HG02571 (cell line): ENCODE results near the gene TPRN.
"Not testable (repeated sequence)": the region's sequence is repeated elsewhere in the genome, so short reads cannot be mapped to it uniquely, and the experiment has no call there.

Source experiments
- ATAC-seq: cut with Tn5 transposase; IDR thresholded peaks from one replicate; pipeline ENCODE4 v1.9.1; 2021; ENCODE audit warnings: mild to moderate bottlenecking, moderate library complexity; ENCODE audit not compliant: unreplicated experiment

Gene TPRN, protein sequence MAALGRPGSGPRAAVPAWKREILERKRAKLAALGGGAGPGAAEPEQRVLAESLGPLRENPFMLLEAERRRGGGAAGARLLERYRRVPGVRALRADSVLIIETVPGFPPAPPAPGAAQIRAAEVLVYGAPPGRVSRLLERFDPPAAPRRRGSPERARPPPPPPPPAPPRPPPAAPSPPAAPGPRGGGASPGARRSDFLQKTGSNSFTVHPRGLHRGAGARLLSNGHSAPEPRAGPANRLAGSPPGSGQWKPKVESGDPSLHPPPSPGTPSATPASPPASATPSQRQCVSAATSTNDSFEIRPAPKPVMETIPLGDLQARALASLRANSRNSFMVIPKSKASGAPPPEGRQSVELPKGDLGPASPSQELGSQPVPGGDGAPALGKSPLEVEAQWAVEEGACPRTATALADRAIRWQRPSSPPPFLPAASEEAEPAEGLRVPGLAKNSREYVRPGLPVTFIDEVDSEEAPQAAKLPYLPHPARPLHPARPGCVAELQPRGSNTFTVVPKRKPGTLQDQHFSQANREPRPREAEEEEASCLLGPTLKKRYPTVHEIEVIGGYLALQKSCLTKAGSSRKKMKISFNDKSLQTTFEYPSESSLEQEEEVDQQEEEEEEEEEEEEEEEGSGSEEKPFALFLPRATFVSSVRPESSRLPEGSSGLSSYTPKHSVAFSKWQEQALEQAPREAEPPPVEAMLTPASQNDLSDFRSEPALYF

DNA sequence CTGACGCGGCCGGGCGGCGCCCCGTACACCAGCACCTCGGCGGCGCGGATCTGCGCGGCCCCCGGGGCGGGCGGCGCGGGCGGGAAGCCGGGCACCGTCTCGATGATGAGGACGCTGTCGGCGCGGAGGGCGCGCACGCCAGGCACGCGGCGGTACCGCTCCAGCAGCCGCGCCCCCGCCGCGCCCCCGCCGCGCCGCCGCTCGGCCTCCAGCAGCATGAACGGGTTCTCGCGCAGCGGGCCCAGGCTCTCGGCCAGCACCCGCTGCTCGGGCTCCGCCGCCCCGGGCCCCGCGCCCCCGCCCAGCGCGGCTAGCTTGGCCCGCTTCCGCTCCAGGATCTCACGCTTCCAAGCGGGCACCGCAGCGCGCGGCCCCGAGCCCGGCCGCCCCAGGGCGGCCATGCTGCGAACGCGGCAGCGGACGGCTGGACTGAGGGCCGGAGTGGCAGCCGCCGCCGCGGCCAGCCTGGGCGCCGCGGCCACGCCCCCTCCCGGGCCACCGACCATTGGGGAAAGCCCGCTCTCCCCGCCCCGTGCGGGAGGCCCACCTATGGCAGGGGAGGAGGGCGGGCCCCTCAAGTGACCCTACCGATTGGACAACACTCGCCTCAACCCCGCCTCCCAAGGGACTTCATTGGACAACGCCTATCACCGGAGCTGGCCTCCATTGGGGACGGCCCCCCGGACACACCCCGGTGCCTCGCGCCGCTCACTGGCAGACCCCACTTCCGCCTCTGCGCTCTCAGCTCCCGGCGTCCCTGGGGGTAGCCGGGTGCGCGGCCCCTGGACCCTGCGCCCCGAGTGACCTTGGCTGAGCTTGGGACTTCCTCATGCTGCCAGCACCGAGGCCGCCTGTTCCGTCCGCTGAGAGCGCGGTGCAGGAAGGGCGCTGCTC lies at the start of gene TPRN:
TPRN (minus strand) TSS at position 431 of the 894 bp plus-strand sequence; CDS start at position 401, 30 bp downstream.
- ATAC-seq = peak; percentile 83

DNA sequence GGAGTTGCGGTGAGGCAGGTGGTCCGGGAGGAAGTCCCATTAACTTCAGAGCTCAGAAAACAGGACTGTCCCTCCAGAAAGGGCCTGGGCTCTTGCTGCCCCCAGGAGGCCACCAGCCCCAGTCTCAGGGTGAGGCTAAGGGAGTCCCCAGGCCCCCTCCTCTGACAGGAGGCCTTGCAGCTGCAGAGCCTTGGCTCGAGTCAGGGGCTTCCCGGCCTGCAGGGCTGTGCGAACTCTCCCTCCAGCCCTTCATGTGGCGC lies 47.3 kb upstream of the TPRN start:
- no peak for ATAC-seq

DNA sequence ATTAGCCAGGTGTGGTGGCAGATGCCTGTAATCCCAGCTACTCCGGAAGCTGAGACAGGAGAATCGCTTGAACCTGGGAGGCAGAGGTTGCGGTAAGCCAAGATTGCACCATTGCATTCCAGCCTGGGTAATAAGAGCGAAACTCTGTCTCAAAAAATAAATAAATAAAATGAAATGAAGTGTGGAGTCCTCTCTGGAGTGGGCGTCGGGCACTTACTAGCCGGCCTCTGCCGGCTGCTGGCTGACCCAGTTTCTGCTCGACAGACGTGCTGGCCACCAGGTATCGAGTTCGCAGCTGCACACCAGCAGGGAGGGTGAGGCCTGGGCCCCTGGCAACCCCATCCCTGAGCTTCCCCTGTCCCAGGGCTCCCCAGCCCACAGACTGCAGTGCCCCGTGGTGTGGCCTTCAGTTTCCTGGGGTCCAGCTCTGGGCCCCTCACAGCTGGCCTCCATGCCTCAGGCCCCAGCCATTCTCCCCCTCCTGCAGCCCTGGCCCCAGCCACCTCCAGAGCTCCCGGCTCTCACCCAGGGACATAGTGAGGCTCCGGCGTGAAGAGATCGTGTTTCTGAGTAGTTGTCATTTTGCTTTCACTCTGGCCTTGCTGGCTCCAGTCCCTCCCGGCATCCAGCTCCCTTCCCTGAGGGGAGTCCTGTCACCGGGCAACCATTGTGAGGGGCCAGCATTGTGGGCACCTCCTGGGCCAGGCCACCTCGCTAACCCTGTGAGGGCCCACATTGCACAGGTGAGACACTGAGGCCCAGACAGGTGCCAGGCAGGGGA lies 46.8 kb upstream of the TPRN start:
- ATAC-seq = no peak

DNA sequence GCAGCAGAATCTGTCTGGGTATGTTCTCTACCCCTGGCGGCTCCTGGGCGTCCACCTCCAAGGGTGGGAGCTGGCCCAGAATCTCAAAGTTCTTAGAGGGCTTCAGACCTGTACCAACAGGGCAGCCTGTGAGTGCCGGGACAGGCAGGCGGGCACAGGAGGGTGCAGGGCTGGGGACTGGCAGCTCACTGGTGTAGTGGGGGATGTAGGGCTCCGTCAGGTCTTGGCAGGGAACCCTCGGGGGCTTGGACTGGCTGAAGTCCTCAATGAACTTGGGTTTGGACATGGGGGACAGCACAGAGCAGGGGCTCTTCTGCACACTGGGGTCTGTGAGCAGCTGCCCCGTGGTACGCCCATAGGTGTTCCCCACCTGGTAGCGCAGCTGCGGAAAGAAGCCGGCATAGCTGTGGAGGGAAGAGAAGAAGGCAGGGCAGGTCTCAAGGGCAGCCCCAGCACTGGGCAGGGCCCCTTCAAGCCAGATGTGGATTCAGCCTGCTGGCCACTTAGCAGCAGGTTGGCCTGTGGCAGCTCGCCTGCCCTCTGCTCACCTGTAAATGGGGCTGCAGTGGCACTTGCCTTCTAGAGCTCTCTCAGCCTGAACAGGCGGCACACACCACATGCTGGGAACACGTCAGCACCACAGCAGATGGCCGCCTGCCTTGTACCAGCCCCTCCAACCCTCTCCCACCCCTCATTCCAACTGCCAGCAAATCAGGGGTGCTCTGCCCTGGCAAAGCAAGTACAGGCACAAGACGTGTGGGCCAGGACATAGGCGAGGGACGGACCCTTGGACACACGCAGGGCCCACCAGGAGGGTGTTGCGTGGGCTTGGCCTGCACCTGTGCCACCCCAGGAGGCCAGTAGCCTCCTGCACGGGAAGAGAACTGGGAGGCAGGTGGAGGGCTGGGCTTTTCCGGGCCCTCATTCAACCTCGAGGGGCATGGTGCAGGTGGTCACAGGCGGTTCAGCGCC lies 45.2 kb upstream of the TPRN start:
- ATAC-seq = no peak

DNA sequence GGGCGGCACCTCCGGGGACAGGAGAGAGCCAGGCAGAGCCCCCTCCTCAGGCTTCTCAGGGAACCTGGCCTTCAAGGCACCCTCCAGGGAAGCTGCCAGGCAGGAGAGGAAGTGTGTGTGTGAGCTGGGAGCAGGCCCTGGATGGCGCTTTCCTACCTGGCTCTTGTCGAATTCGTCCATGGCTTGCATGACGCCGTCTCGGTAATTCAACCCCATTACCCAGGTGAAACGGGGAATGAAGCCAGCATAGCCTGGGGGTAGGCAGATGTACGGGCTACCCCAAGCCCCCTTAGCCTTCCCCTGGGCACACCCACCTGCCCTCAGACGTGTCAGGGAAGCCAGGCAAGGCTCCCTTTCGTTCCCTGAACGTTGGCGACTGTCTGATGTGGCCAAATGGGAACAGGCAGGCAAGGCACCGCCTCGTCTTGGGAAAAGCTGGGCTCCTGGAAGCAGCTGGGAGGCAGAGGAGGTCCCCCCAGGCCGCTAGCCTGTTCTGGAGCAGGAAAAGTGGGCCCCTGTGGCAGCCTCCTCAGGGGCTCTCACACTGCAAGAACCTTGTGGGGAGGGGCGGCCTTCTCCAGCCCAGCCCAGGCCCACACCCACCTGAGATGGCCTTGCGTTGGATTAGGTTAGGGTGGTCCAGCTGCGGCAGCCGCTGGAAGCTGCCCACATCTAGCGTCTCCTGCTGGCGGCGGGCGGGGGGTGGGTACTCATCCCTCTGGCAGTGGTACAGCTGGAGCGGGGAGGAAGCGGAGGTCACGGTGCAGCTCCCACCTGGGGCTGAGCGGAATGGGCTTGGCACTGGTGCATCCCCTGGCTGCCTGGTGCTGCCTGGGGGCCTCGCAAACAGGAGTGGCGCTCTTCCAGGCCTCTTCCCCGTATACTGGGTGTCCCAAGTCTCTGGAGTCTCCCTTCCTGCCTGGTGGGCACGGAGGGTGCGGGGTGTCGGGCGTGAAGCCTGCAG lies 44.2 kb upstream of the TPRN start:
- ATAC-seq = no peak

DNA sequence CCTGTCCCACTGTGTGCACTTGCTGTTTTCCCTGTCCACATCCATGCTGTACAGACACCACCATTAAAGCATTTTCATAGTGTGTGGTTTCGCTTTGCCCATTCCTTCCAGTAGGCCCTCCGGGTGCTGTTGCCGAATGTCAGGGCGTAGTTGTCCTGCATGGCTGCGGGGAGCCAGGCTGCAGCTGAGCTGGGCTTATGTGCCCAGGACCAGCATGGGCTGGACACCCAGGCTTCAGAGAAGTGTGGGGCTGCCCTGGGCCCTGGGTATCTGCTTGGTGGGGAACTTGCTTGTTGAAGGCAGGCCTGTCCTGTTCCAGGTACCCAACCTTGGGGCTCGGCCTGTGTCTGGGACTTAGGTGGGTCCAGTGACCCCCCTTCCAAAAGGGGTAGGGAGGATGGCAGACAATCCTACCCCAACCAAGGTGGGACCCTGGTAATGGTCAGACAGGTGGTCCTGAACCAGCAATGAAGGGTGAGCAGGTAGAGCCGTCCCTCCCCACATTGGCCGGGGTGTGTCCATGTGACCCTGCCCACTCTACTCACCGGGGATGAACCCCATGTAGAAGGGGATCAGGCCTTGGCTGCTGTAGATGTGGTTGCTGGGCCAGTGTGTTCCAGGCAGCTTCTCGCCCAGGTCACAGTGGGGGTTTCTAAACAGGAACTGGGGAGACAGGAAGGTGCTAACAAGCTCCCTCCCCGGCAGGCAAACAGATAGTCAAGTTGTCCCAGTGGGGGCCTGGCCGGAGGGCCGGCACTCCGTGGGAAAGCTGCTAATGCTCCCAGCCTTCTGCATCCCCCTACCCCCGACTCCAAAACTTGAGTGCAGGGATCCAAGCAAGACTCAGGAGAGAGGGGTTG lies 43.3 kb upstream of the TPRN start:
- ATAC-seq = no peak

DNA sequence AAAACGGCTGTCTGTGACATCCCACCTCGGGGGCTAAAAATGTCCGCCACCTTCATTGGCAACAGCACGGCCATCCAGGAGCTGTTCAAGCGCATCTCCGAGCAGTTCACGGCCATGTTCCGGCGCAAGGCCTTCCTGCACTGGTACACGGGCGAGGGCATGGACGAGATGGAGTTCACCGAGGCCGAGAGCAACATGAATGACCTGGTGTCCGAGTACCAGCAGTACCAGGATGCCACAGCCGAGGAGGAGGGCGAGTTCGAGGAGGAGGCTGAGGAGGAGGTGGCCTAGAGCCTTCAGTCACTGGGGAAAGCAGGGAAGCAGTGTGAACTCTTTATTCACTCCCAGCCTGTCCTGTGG lies 42.7 kb upstream of the TPRN start:
- ATAC-seq = not testable (repeated sequence)

DNA sequence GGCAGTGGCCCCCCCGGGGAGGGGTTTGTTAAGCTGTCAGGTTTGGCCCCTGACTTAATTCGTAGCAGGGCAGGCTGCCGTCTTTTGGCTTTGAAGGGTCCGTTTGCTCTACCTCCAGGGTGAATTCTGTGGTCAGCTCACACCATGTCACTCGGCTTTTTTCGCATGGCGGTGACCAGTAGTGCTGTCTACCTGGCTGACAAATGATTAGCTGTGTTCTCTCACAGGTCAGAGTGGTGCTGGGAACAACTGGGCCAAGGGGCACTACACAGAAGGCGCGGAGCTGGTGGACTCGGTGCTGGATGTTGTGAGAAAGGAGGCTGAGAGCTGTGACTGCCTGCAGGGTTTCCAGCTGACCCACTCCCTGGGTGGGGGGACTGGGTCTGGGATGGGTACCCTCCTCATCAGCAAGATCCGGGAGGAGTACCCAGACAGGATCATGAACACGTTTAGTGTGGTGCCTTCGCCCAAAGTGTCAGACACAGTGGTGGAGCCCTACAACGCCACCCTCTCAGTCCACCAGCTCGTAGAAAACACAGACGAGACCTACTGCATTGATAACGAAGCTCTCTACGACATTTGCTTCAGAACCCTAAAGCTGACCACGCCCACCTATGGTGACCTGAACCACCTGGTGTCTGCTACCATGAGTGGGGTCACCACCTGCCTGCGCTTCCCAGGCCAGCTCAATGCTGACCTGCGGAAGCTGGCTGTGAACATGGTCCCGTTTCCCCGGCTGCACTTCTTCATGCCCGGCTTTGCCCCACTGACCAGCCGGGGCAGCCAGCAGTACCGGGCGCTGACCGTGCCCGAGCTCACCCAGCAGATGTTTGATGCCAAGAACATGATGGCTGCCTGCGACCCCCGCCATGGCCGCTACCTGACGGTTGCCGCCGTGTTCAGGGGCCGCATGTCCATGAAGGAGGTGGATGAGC lies 42.0 kb upstream of the TPRN start:
- no peak for ATAC-seq

DNA sequence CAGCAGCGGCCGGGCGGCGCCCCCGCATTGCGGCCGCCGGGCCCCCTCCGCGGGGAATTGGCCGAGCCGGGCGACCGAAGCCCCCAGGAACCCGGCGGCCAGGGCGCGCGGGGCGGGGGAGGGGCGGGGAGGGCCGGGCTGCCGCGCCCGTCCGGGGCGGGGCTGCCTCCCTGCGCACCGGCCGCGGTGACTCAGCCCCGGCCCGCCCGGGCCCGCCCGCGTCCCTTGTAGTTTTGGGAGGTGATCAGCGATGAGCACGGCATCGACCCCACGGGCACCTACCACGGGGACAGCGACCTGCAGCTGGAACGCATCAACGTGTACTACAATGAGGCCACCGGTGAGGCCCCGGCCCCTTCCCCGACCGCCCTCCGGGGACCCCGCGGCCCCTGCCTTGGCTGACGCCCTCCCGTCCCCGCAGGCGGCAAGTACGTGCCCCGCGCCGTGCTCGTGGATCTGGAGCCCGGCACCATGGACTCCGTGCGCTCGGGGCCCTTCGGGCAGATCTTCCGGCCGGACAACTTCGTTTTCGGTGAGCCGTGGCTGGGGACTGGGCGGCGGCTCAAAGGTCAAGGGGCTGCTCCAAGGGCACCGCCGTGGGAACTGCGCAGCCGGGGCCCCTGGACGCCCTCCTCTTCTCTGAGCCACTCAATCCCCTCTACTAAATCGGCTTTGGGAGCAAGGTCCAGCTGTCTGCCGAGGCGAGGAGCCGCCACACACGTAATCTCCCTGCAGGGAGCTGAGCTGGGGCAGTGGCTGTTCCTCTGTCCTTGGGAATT lies 41.1 kb upstream of the TPRN start:
- ATAC-seq = peak; percentile 6

DNA sequence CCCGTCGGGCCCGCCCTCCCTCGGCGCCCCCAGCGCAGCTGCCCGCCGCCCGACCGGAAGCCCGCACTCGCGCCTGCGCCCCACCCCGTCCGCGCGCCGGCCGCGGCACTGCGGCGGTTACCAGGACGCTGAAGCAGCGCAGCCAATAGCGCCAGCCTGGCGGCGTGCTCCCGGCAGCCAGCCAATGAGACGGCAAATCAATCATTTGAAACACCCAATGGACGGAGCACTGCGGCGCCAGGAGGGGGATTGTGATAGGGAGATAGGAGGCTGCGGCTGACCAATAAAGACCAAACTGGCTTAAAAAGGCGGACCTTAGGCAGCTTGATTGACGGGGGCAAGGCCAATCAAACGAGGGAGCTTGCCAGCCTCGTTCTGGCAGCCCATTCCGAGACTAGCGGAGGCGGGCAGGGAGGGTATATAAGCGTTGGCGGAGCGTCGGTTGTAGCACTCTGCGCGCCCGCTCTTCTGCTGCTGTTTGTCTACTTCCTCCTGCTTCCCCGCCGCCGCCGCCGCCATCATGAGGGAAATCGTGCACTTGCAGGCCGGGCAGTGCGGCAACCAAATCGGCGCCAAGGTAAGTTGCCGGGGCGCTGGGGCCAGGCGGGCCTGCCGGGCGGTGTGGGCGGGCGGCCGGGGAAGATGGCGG lies 40.4 kb upstream of the TPRN start, which contains the start of gene TUBB4B:
TUBB4B (plus strand) TSS at position 447 of the 649 bp plus-strand sequence; CDS start at position 521, 74 bp downstream.
- ATAC-seq = peak; percentile 70

DNA sequence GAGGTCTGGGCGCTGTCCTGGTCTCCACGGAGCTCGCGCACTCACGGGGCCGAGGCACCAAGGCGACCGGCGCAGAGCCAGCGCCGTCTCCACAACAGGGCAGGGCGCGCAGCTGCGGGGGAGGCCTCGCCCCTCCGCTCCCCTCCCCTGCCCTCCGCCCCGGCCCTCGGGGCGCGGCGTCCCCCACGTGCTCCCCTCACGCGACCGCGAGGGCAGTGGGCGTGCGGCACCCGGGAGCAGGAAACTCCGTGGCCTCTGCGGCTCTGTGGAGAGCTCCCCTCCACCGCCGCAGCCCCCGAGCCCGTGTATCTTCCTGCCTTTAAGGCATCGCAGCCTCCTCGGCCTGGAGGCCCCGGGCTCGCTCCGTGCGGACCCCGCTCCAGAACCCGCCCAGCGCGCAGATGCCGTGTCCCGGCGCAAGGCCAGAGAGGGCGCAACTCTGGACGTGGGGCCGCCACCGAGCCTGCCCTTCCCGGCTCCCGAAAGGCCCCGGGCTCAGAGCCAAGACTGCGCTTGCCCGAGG lies 39.8 kb upstream of the TPRN start:
- peak; percentile 15 for ATAC-seq

DNA sequence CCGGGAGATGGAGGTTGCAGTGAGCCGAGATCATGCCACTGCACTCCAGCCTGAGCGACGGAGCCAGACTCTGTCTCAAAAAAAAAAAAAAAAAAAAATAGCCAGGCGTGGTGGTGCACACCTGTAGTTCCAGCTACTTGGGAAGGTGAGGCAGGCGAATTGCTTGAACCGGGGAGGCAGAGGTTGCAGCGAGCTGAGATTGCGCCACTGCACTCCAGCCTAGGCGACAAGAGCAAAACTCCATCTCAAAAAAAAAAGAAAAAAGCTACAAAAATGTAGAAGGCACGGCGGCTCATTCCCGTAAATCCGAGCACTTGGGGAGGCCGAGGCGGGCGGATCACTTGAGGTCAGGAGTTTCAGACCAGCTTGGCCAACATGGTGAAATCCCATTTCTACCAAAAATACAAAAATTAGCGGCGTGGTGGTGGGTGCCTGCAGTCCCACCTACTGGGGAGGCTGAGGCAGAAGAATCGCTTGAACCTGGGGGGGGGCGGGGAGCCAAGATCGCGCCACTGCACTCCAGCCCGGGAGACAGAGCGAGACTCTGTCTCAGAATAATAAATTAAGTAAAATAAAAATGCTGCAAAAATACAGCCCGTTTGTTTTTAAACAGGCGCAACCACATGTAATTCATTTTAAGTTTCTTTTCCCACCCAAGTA lies 39.1 kb upstream of the TPRN start:
- ATAC-seq = not testable (repeated sequence)

DNA sequence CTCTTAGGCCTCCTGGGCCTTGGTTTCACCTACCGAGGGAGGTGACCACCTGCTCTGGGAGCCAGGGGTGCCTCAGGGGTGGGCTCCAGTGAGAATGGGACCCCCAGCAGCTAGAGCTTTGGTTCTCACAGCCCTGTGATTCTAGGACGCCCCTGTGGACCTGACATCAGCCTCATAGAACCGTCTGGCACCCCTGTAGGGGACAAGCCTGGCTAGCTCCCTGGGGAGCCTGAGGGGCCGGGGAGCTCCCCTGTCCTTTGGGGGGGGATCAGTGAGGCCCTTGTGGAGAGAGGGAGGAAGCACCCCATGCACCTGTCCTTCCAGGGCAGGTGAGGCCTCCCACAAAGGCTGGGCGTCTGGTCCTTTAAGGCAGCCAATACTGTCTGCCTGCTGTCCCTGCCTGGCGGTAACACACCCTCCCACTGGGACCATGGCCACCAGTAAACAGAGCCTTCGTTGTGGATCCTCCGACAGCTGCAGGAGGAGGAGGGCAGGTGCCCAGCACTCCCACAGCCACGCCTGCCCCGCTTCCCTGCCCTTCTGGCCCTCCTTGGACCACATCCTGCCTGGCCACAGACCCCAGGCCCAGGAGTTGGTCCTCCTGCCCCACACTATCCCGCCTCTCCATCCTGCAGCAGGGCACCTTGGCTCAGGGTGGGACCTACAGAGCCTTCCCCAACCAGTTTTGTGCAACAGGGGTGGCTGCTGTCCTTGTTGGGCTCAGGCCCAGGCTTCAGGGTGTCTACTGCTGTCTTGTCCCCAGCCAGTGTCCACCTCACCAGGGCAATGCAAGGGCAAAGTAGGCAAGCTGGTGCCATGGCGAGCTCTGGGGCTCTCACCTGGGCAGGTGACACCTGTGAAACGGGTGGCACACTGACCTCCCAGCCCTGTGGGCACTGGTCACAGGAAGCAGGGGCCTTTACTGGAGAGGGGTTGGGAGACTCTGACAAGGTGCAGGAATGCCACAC lies 37.5 kb upstream of the TPRN start:
- no peak for ATAC-seq
